Diencephalon (tissue), 1 donor: Measurements from ENCODE around the gene LRRD1. TPM values are rescaled to one million over a fixed set of nuclear protein-coding genes. Genes with fewer than 3 reads are reported as not detected.

ENCODE experiments used
- small RNA-seq: library from RNA; depleted of rRNA; stranded (forward); fragments of <200 nt; gene quantifications from one replicate; pipeline ENCODE3, GENCODE V24; 2014
- total RNA-seq: library from RNA; depleted of rRNA; stranded (reverse); fragments of >200 nt; gene quantifications from one replicate; pipeline ENCODE4 v1.2.3, GENCODE V29; 2014

LRRD1 gene
- 0.92 TPM for total RNA-seq

GRCh38 chr7:92178928-92179924 is at the start of gene LRRD1:
Gene LRRD1, minus strand, starts transcription at chr7:92179142. Its CDS starts 13,940 bp downstream, at chr7:92165202.

GRCh38 chr7:92134271-92135051 is 44.5 kb downstream of the LRRD1 start, which contains the start of gene CYP51A1:
Gene CYP51A1, minus strand, starts transcription at chr7:92134477. Its CDS starts 113 bp downstream, at chr7:92134364.

Small RNA genes within 50 kb of the gene (small RNA-seq; reads per million reads assigned to genes)
- gene MIR1285-1 (not detected), gene RF00019 (not detected)

Other genes starting within 250 kb of the LRRD1 start
- 170 TPM for gene AKAP9, start 238.3 kb downstream of the LRRD1 start, total RNA-seq
- gene CYP51A1, start 44.7 kb downstream of the LRRD1 start, total RNA-seq: 345 TPM
- 69.4 TPM for gene KRIT1, start 66.8 kb upstream of the LRRD1 start, total RNA-seq
- gene ANKIB1, start 66.8 kb upstream of the LRRD1 start, total RNA-seq: 131 TPM